Progenitor cell of endocrine pancreas (in vitro differentiated cells): ENCODE results near the gene PTPRM. TPM values are rescaled to one million over a fixed set of nuclear protein-coding genes. Genes with fewer than 3 reads are reported as not detected.

ENCODE experiments used
- DNase-seq: peaks from one replicate; pipeline ENCODE4 v3.0.0; 2021; ENCODE audit warnings: low spot score; ENCODE audit not compliant: unreplicated experiment
- H3K27ac Mint-ChIP-seq: 2 replicates; pipeline ENCODE4 v1.8.0; 2021; ENCODE audit warnings: mild to moderate bottlenecking, moderate library complexity, mixed read lengths
- H3K27me3 Mint-ChIP-seq: 2 replicates; pipeline ENCODE4 v1.8.0; 2021; ENCODE audit warnings: mixed read lengths
- H3K36me3 Mint-ChIP-seq: 2 replicates; pipeline ENCODE4 v1.8.0; 2022; ENCODE audit warnings: mixed read lengths; ENCODE audit not compliant: insufficient read depth
- H3K4me1 Mint-ChIP-seq: 2 replicates; pipeline ENCODE4 v1.8.0; 2021; ENCODE audit warnings: low read depth, mixed read lengths
- H3K4me3 Mint-ChIP-seq: 2 replicates; pipeline ENCODE4 v1.8.0; 2021; ENCODE audit warnings: low read depth, mild to moderate bottlenecking, moderate library complexity, mixed read lengths
- H3K9me3 Mint-ChIP-seq: 2 replicates; pipeline ENCODE4 v1.8.0; 2021; ENCODE audit warnings: low read depth, mixed read lengths
- CTCF ChIP-seq: fragments of 200-600 bp; sonication (generic); IDR thresholded peaks from one replicate; pipeline ENCODE4 v1.5.0; 2021; ENCODE audit warnings: antibody characterized with exemption, mild to moderate bottlenecking; ENCODE audit not compliant: unreplicated experiment
- total RNA-seq: library from RNA; stranded (reverse); gene quantifications from 2 replicates; pipeline ENCODE4 v1.2.1, GENCODE V29; 2021

PTPRM gene
- total RNA-seq, 1 donor from 2014 or later = 23.2 TPM

DNA sequence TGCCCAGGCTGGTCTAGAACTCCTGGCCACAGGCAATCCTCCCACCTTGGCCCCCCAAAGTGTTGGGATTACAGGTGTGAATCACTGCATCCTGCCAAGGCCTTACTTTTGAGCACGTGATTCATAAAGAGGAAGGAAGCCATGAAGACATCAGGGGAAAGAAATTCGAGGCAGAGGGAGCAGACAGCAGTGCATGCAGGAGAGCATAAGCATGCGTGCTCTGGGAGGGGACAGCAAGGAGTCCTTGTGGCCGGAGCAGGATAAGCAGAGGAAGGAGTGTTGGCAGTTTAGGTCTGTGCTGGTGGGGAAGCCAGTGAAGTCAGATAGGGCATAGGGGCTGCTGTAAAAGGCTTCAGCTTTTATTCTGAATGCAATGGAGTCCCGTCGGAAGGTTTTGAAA lies 641.6 kb downstream of the PTPRM start:
- Mint-ChIP-seq H3K9me3 (peaks cover 4% of the 10 kb centered on the region), H3K27ac (no peak overlapping the region), H3K4me3 (no peak overlapping the region), H3K4me1 (no peaks in the 10 kb centered on the region), H3K36me3 (peaks cover 2% of the 10 kb centered on the region), H3K27me3 (no peaks in the 10 kb centered on the region)
- no peak for TF ChIP-seq CTCF
- no peak for DNase-seq

GRCh38 chr18:8212896-8213780 lies 646.0 kb downstream of the PTPRM start:
- peaks cover 2% of the 10 kb centered on the region for H3K36me3 Mint-ChIP-seq

DNA sequence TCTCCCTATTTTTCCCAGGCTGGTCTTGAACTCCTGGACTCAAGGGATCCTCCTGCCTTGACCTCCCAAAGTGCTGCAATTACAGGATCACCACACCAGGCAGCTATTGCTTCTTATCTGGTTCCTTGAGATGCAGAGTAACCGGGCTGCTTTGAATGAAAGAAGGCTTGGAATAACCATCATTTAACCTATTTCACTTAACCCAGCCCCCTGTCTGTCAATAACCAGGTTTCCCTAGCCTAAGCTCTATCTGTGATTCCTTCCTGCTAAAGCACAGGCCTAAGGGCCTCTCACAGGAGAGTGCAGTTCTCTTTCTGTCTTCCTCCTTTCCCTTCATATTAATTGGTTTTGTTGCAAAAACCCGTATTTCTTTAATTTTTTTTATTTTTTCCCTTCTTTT lies 648.6 kb downstream of the PTPRM start:
- H3K27ac Mint-ChIP-seq = no peak overlapping the region

More at GRCh38 chr18:8212896-8213780, 646.0 kb downstream of the PTPRM start:
- H3K27me3 Mint-ChIP-seq = no peaks in the 10 kb centered on the region
- H3K4me1 Mint-ChIP-seq = peaks cover 7% of the 10 kb centered on the region
- H3K4me3 Mint-ChIP-seq = no peak overlapping the region
- no peak for DNase-seq
- TF ChIP-seq CTCF = no peak
- no peak overlapping the region for H3K27ac Mint-ChIP-seq
- peaks cover 4% of the 10 kb centered on the region for H3K9me3 Mint-ChIP-seq

GRCh38 chr18:8217051-8217564 lies 650.0 kb downstream of the PTPRM start:
- no peak for DNase-seq
- H3K9me3 Mint-ChIP-seq = no peaks in the 10 kb centered on the region
- H3K4me3 Mint-ChIP-seq = no peak overlapping the region
- no peak overlapping the region for H3K27ac Mint-ChIP-seq
- no peak for TF ChIP-seq CTCF
- H3K27me3 Mint-ChIP-seq = no peaks in the 10 kb centered on the region
- H3K4me1 Mint-ChIP-seq = peaks cover 38% of the 10 kb centered on the region
- no peaks in the 10 kb centered on the region for H3K36me3 Mint-ChIP-seq

More for the DNA sequence above, 648.6 kb downstream of the PTPRM start:
- H3K4me1 Mint-ChIP-seq = peaks cover 27% of the 10 kb centered on the region
- no peak for DNase-seq
- H3K9me3 Mint-ChIP-seq = peaks cover 4% of the 10 kb centered on the region
- H3K36me3 Mint-ChIP-seq = peaks cover 2% of the 10 kb centered on the region
- no peak overlapping the region for H3K4me3 Mint-ChIP-seq
- no peak for TF ChIP-seq CTCF
- H3K27me3 Mint-ChIP-seq = no peaks in the 10 kb centered on the region

GRCh38 chr18:8218197-8218596 lies 651.1 kb downstream of the PTPRM start:
- no peak overlapping the region for H3K4me3 Mint-ChIP-seq

More at GRCh38 chr18:8218197-8218596, 651.1 kb downstream of the PTPRM start:
- DNase-seq = no peak
- TF ChIP-seq CTCF = no peak
- peaks cover 38% of the 10 kb centered on the region for H3K4me1 Mint-ChIP-seq
- H3K9me3 Mint-ChIP-seq = no peaks in the 10 kb centered on the region
- no peaks in the 10 kb centered on the region for H3K36me3 Mint-ChIP-seq
- H3K27ac Mint-ChIP-seq = no peak overlapping the region
- H3K27me3 Mint-ChIP-seq = no peaks in the 10 kb centered on the region
